ENCODE results near the gene FFAR2.

FFAR2 gene

DNA sequence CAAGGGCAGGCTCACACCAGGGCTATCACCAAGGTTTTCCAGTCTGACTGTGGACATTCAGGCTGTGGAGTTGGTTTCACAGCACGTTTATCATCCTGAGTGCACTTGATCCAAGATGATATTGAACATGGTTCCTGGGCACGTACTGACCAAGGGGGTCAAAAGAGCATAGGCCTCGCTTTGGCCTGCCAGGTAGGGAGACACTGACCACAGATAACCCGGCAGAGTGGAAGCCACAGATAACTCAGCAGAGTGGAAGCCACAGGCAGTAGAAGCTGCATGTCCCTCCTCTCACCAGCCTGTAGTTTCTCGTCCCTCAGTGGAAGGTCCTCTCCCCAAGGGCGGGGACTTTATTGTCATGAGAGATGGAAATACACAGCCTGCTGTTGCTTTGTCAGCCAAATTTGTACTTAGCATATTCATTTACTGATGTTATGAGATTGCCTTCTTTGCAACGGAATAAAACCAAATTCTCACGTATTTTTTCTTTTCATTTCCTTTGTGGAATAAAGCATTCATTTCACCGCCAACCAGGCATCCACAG, 51.0 kb downstream of the FFAR2 start:
- no peak for DNase-seq (ENCODE audit: low read depth)
- H3K4me3 ChIP-seq (ENCODE audit: low read depth, low read length), result no peak overlapping the region
- TF ChIP-seq, protein P1, sequence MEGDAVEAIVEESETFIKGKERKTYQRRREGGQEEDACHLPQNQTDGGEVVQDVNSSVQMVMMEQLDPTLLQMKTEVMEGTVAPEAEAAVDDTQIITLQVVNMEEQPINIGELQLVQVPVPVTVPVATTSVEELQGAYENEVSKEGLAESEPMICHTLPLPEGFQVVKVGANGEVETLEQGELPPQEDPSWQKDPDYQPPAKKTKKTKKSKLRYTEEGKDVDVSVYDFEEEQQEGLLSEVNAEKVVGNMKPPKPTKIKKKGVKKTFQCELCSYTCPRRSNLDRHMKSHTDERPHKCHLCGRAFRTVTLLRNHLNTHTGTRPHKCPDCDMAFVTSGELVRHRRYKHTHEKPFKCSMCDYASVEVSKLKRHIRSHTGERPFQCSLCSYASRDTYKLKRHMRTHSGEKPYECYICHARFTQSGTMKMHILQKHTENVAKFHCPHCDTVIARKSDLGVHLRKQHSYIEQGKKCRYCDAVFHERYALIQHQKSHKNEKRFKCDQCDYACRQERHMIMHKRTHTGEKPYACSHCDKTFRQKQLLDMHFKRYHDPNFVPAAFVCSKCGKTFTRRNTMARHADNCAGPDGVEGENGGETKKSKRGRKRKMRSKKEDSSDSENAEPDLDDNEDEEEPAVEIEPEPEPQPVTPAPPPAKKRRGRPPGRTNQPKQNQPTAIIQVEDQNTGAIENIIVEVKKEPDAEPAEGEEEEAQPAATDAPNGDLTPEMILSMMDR (IDR thresholded peaks at IDR 0.05; ENCODE audit: low read depth, low read length, missing control alignments), result no peak
- in situ Hi-C loops (cut with HindIII; ENCODE audit: low sequenced_read_pairs), result no loop called here

DNA sequence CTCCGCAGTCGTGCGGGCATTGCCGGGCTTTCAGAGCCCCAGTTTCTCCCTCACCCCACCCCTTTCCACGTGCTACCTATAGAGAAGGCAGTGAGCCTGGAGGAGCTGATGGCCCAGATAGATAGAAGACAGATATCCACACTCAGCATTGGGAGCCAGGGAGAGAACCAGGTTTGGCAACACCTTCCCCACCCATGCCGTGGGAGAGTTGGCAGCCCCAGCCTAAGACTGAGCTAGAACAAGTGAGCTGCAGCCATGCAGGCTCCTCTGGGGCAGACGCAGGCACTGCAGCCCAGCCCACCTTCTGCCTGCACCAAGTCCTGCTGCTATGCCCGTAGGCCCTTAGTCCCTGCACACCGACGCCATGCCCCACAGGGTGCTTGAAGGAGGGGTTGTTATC, 52.6 kb downstream of the FFAR2 start:
- TF ChIP-seq, protein P1 (IDR thresholded peaks at IDR 0.05; ENCODE audit: low read depth, low read length, missing control alignments), result no peak
- H3K4me3 ChIP-seq (ENCODE audit: low read depth, low read length), result no peak overlapping the region
- in situ Hi-C loops (cut with HindIII; ENCODE audit: low sequenced_read_pairs), result no loop called here
- DNase-seq (ENCODE audit: low read depth), result no peak

All from astrocyte of the cerebellum (primary cell).